A673 (cell line): Measurements from ENCODE around the gene CLEC16A. TPM values are rescaled to one million over a fixed set of nuclear protein-coding genes. Genes with fewer than 3 reads are reported as not detected.
"Not testable (repeated sequence)": the region's sequence is repeated elsewhere in the genome, so short reads cannot be mapped to it uniquely, and the experiment has no call there.

Experiments used
- BruUV-seq: library from RNA; stranded (reverse); fragments of 400-500 nt; replicated peaks from 2 replicates; lab custom pipeline; 2021; lab: Mats Ljungman, UMichigan
- CTCF ChIA-PET: fragments of 300-600 bp; sonication (Branson Sonifier 250); formaldehyde crosslinking; loops from one replicate; lab custom pipeline; 2022; ENCODE audit warnings: antibody characterized with exemption; lab: Charles Lee
- POLR2A ChIA-PET: fragments of 300-600 bp; sonication (Branson Sonifier 250); formaldehyde crosslinking; loops from one replicate; lab custom pipeline; 2022; ENCODE audit warnings: antibody characterized with exemption; ENCODE audit not compliant: low non-redundant PET; lab: Charles Lee
- DNase-seq: peaks from one replicate; pipeline ENCODE4 v3.0.0-alpha.2; 2015; ENCODE audit warnings: low spot score
- H3K27ac ChIP-seq: fragments of 200-600 bp; sonication (generic); 2 replicates; pipeline ENCODE4 v1.5.1; 2016; ENCODE audit warnings: mixed run types, low read depth, mild to moderate bottlenecking, mixed read lengths, antibody characterized with exemption, low read length; ENCODE audit not compliant: poor library complexity, severe bottlenecking
- H3K27me3 ChIP-seq: fragments of 200-600 bp; sonication (generic); replicated peaks from 2 replicates; pipeline ENCODE4 v1.6.1; 2017; ENCODE audit warnings: mixed run types, low read depth, mild to moderate bottlenecking, mixed read lengths, antibody characterized with exemption, low read length; ENCODE audit not compliant: insufficient read depth, poor library complexity
- H3K36me3 ChIP-seq: fragments of 200-600 bp; sonication (generic); 2 replicates; pipeline ENCODE4 v1.6.1; 2016; ENCODE audit warnings: mixed run types, mild to moderate bottlenecking, mixed read lengths, antibody characterized with exemption, low read length; ENCODE audit not compliant: insufficient read depth, poor library complexity, severe bottlenecking
- H3K4me1 ChIP-seq: fragments of 200-600 bp; sonication (generic); 2 replicates; pipeline ENCODE4 v1.6.1; 2017; ENCODE audit warnings: mixed run types, mild to moderate bottlenecking, mixed read lengths, antibody characterized with exemption, low read length; ENCODE audit not compliant: insufficient read depth, poor library complexity, severe bottlenecking
- H3K4me3 ChIP-seq: fragments of 200-600 bp; sonication (generic); 2 replicates; pipeline ENCODE4 v1.5.1; 2016; ENCODE audit warnings: low read depth, mixed run types, mild to moderate bottlenecking, mixed read lengths, low read length; ENCODE audit not compliant: poor library complexity, severe bottlenecking
- H3K9me3 ChIP-seq: fragments of 200-600 bp; sonication (generic); 2 replicates; pipeline ENCODE4 v1.6.1; 2016; ENCODE audit warnings: mixed run types, low read depth, mild to moderate bottlenecking, mixed read lengths, antibody characterized with exemption, low read length; ENCODE audit not compliant: poor library complexity, severe bottlenecking
- EZH2 ChIP-seq: fragments of 200-600 bp; sonication (generic); IDR thresholded peaks from 2 replicates; pipeline ENCODE4 v1.6.1; 2017; ENCODE audit warnings: borderline replicate concordance, low read depth, mild to moderate bottlenecking, mixed read lengths, antibody characterized with exemption, low read length; ENCODE audit not compliant: poor library complexity, severe bottlenecking
- intact Hi-C: fragments of 100-400 bp; cut with micrococcal nuclease; formaldehyde crosslinking; loops from one replicate; pipeline ENCODE4 v1.10.0; 2022; ENCODE audit not compliant: unreplicated experiment
- total RNA-seq: library from RNA; stranded (reverse); gene quantifications from 2 replicates; pipeline ENCODE4 v1.2.3, GENCODE V29; 2021
- TF ChIP-seq, protein P1 (sequence below): fragments of 300-800, 200-600 bp; sonication (generic); conservative IDR thresholded peaks from 2 replicates; pipeline ENCODE4 v1.5.1; 2017; ENCODE audit warnings: low read depth, mild to moderate bottlenecking, antibody characterized with exemption, low read length, moderate library complexity, mixed read lengths

The CLEC16A gene
- total RNA-seq, 1 experiment from 2014 or later: 23.4 TPM

GRCh38 chr16:10922328-10923145 is 21.8 kb upstream of the CLEC16A start:
- no peaks in the 10 kb centered on the region for H3K36me3 ChIP-seq
- H3K4me3 ChIP-seq: no peak overlapping the region
- intact Hi-C loops: no loop called here
- ChIA-PET CTCF (no interaction called here), POLR2A (no interaction called here)
- H3K4me1 ChIP-seq: no peaks in the 10 kb centered on the region
- no peak overlapping the region for H3K27ac ChIP-seq
- no peaks in the 10 kb centered on the region for H3K27me3 ChIP-seq
- no peak for TF ChIP-seq EZH2
- TF ChIP-seq, protein P1, sequence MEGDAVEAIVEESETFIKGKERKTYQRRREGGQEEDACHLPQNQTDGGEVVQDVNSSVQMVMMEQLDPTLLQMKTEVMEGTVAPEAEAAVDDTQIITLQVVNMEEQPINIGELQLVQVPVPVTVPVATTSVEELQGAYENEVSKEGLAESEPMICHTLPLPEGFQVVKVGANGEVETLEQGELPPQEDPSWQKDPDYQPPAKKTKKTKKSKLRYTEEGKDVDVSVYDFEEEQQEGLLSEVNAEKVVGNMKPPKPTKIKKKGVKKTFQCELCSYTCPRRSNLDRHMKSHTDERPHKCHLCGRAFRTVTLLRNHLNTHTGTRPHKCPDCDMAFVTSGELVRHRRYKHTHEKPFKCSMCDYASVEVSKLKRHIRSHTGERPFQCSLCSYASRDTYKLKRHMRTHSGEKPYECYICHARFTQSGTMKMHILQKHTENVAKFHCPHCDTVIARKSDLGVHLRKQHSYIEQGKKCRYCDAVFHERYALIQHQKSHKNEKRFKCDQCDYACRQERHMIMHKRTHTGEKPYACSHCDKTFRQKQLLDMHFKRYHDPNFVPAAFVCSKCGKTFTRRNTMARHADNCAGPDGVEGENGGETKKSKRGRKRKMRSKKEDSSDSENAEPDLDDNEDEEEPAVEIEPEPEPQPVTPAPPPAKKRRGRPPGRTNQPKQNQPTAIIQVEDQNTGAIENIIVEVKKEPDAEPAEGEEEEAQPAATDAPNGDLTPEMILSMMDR: no peak
- no peaks in the 10 kb centered on the region for H3K9me3 ChIP-seq
- no peak for DNase-seq
- no TSS peak for BruUV-seq

DNA sequence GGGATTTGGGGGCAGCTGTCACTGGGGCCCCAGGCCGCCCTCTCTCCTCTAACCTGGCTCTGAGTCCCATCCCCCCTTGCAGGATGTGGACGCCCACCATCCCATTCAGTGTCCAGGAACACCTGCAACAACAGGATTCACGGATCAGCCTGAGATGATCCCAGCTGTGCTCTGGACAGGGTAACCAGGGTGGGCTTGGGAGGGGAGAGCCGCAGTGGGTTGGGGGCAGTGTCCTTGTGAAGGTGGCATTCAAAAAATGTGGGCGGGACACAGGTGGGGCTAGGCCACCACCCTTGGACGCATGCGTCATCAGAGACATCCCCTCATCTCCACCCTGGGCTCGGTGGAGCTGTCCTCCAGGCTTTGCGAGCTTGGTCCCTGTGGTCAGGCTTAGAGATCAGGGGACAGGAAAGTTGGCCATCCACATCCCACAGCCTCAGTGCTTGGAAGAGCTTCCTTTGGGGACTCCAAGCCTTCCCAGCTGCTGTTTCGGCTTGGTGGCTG is 21.2 kb upstream of the CLEC16A start:
- DNase-seq: no peak
- intact Hi-C loops: no loop called here
- H3K36me3 ChIP-seq: no peaks in the 10 kb centered on the region

GRCh38 chr16:10923650-10924214 is 20.6 kb upstream of the CLEC16A start:
- intact Hi-C loops: no loop called here
- DNase-seq: no peak
- Histone ChIP-seq H3K36me3 (no peaks in the 10 kb centered on the region), H3K4me3 (no peak overlapping the region), H3K27ac (no peak overlapping the region), H3K4me1 (no peaks in the 10 kb centered on the region), H3K27me3 (no peaks in the 10 kb centered on the region), H3K9me3 (no peaks in the 10 kb centered on the region)
- BruUV-seq: no TSS peak
- POLR2A ChIA-PET: no interaction called here
- CTCF ChIA-PET: no interaction called here
- TF ChIP-seq, protein P1: no peak
- no peak for TF ChIP-seq EZH2

More for the DNA sequence above, 21.2 kb upstream of the CLEC16A start:
- Histone ChIP-seq H3K9me3 (no peaks in the 10 kb centered on the region), H3K27me3 (no peaks in the 10 kb centered on the region), H3K27ac (no peak overlapping the region), H3K4me1 (no peaks in the 10 kb centered on the region), H3K4me3 (no peak overlapping the region)
- BruUV-seq: no TSS peak
- ChIA-PET POLR2A (no interaction called here), CTCF (no interaction called here)
- no peak for TF ChIP-seq EZH2
- TF ChIP-seq, protein P1: no peak

GRCh38 chr16:10925285-10925684 is 19.1 kb upstream of the CLEC16A start:
- H3K4me1 ChIP-seq, H3K27ac ChIP-seq, POLR2A ChIA-PET, CTCF ChIA-PET, H3K27me3 ChIP-seq, H3K36me3 ChIP-seq, intact Hi-C loops, DNase-seq, H3K4me3 ChIP-seq, H3K9me3 ChIP-seq, BruUV-seq: not testable (repeated sequence)
